HepG2 (cell line): Measurements from ENCODE around the gene ASXL3. TPM values are rescaled to one million over a fixed set of nuclear protein-coding genes. Genes with fewer than 3 reads are reported as not detected.

Experiments
- ATAC-seq: fragments of 200-7000 bp; cut with Tn5 transposase; 3 replicates; pipeline ENCODE4 v1.9.1; 2020; ENCODE audit warnings: mild to moderate bottlenecking, moderate library complexity
- BruUV-seq: library from RNA; stranded (reverse); fragments of 400-500 nt; replicated peaks from 2 replicates; lab custom pipeline; 2021; lab: Mats Ljungman, UMichigan
- CTCF ChIA-PET: fragments of 300-600 bp; formaldehyde crosslinking; extraction: SDS; loops from one replicate; lab custom pipeline; 2021; ENCODE audit warnings: low total read pairs, inconsistent platforms, low intra/inter-chr PET ratio; lab: Yijun Ruan, JAX
- POLR2A ChIA-PET: fragments of 350-600 bp; sonication (Branson Sonifier 250); formaldehyde crosslinking; loops from one replicate; lab custom pipeline; 2020; ENCODE audit warnings: antibody characterized with exemption, inconsistent platforms; lab: Yijun Ruan, JAX
- DNase-seq: peaks from one replicate; pipeline ENCODE4 v3.0.0-alpha.2; 2015; ENCODE audit warnings: low spot score
- FAIRE-seq: peaks from 3 replicates; lab custom pipeline; 2011; peaks lifted over from hg19 to GRCh38; lab: Jason Lieb, UNC
- H2AFZ ChIP-seq: one replicate; pipeline ENCODE4 v1.6.1; 2011; ENCODE audit warnings: low read length, inconsistent platforms
- H3K27ac ChIP-seq: fragments of 300-600 bp; 3 replicates; pipeline ENCODE4 v1.8.0; 2011; ENCODE audit warnings: mixed run types, mild to moderate bottlenecking, mixed read lengths, low read length, inconsistent platforms; ENCODE audit not compliant: insufficient read depth; ENCODE audit errors: extremely low read length
- H3K27me3 ChIP-seq, 2 experiments: fragments of 200-600 bp in 1 of 2; 2 replicates in 1 of 2; 3 replicates in 1 of 2; pipeline versions ENCODE4 v1.6.0 to v1.8.0; 2011; ENCODE audit warnings: low read length in 2 of 2, mild to moderate bottlenecking in 2 of 2, moderate library complexity in 2 of 2, inconsistent platforms in 1 of 2; ENCODE audit not compliant: insufficient read depth in 2 of 2, control insufficient read depth in 1 of 2
- H3K36me3 ChIP-seq, 2 experiments: fragments of 200-600 bp in 1 of 2; replicated peaks in 1 of 2; 2 replicates in 1 of 2; 3 replicates in 1 of 2; pipeline versions ENCODE4 v1.5.1 to v1.8.0; 2011; ENCODE audit warnings: low read length in 2 of 2, inconsistent platforms in 1 of 2; ENCODE audit not compliant: insufficient read depth in 2 of 2, control insufficient read depth in 1 of 2
- H3K4me1 ChIP-seq: 2 replicates; pipeline ENCODE4 v1.5.1; 2012; ENCODE audit warnings: low read length, inconsistent platforms; ENCODE audit not compliant: insufficient read depth
- H3K4me2 ChIP-seq: 2 replicates; pipeline ENCODE4 v1.6.0; 2011; ENCODE audit warnings: low read depth, low read length, inconsistent platforms
- H3K4me3 ChIP-seq, 3 experiments: fragments of 200-600 bp in 1 of 3; sonication (generic), shearing (Covaris generic) in 1 of 3; replicated peaks in 1 of 3; 2 replicates each; pipeline ENCODE4 v1.5.1; 2011 to 2016; ENCODE audit warnings: low read length in 3 of 3, inconsistent platforms in 2 of 3, low read depth in 2 of 3, mild to moderate bottlenecking in 2 of 3, control low read depth in 1 of 3, mixed read lengths in 1 of 3; ENCODE audit not compliant: insufficient read depth in 1 of 3
- H3K79me2 ChIP-seq: one replicate; pipeline ENCODE4 v1.6.1; 2011; ENCODE audit warnings: low read length, inconsistent platforms; ENCODE audit not compliant: insufficient read depth
- H3K9ac ChIP-seq: 2 replicates; pipeline ENCODE4 v1.6.0; 2011; ENCODE audit warnings: mild to moderate bottlenecking, low read depth, low read length, inconsistent platforms; ENCODE audit not compliant: insufficient read depth
- H3K9me3 ChIP-seq: 2 replicates; pipeline ENCODE4 v1.5.1; 2012; ENCODE audit warnings: mild to moderate bottlenecking, low read length
- H4K20me1 ChIP-seq: 2 replicates; pipeline ENCODE4 v1.6.0; 2011; ENCODE audit warnings: inconsistent platforms, mild to moderate bottlenecking, low read length, moderate library complexity; ENCODE audit not compliant: insufficient read depth
- AGO2 ChIP-seq: fragments of 200-400 bp; formaldehyde crosslinking; optimal IDR thresholded peaks from 2 replicates; pipeline ENCODE3; 2017; ENCODE audit warnings: mild to moderate bottlenecking, low read depth, low read length, moderate library complexity
- ATRX ChIP-seq: sonication (generic); formaldehyde crosslinking; IDR thresholded peaks from 2 replicates; pipeline ENCODE4 v1.4.0; 2020; ENCODE audit warnings: missing genetic modification reagents, borderline replicate concordance
- BHLHE40 ChIP-seq: IDR thresholded peaks from 2 replicates; pipeline ENCODE4 v1.6.1; 2011; ENCODE audit warnings: low read length, improper control_type of control experiment
- GFI1 ChIP-seq: sonication (generic); formaldehyde crosslinking; IDR thresholded peaks from 2 replicates; pipeline ENCODE4 v1.5.0; 2020; ENCODE audit warnings: missing genetic modification reagents, mild to moderate bottlenecking, borderline replicate concordance
- GMEB1 ChIP-seq: sonication (generic); formaldehyde crosslinking; IDR thresholded peaks from 2 replicates; pipeline ENCODE4 v1.5.1; 2020; ENCODE audit warnings: missing genetic modification reagents, mild to moderate bottlenecking, borderline replicate concordance
- GZF1 ChIP-seq: sonication (generic); formaldehyde crosslinking; IDR thresholded peaks from 2 replicates; pipeline ENCODE4 v1.5.1; 2020; ENCODE audit warnings: mild to moderate bottlenecking, missing genetic modification reagents
- KDM4B ChIP-seq: sonication (generic); formaldehyde crosslinking; IDR thresholded peaks from 2 replicates; pipeline ENCODE4 v1.4.0; 2020; ENCODE audit warnings: missing genetic modification reagents
- LCORL ChIP-seq, 2 experiments: fragments of 450-650 bp in 1 of 2; sonication (generic) in 1 of 2; formaldehyde crosslinking in 1 of 2; IDR thresholded peaks; 2 replicates each; pipeline versions ENCODE4 v1.5.0 to v1.6.1; 2017 to 2020; ENCODE audit warnings: antibody characterized with exemption in 1 of 2, missing genetic modification reagents in 1 of 2
- PTBP1 ChIP-seq: fragments of 200-400 bp; formaldehyde crosslinking; IDR thresholded peaks from 2 replicates; pipeline ENCODE4 v1.6.1; 2018; ENCODE audit warnings: low read length, low read depth; ENCODE audit not compliant: poor library complexity, severe bottlenecking
- TOE1 ChIP-seq: sonication (generic); formaldehyde crosslinking; IDR thresholded peaks from 2 replicates; pipeline ENCODE4 v1.4.0; 2020; ENCODE audit warnings: mild to moderate bottlenecking, missing genetic modification reagents
- ZHX2 ChIP-seq, 2 experiments: sonication (generic) in 1 of 2; formaldehyde crosslinking in 1 of 2; IDR thresholded peaks; 2 replicates each; pipeline versions ENCODE4 v1.6.1 to v1.9.0; 2014 to 2022; ENCODE audit warnings: antibody characterized with exemption in 1 of 2, borderline replicate concordance in 1 of 2, inconsistent platforms in 1 of 2, low read depth in 1 of 2, missing genetic modification reagents in 1 of 2
- ZZZ3 ChIP-seq: sonication (generic); formaldehyde crosslinking; IDR thresholded peaks from 2 replicates; pipeline ENCODE4 v1.4.0; 2020; ENCODE audit warnings: missing genetic modification reagents, mild to moderate bottlenecking, borderline replicate concordance
- WGBS: methylation state at CpG from one replicate; pipeline ENCODE4 v1.1.6; 2017; ENCODE audit warnings: low lambda C conversion rate; 5-methylcytosine and 5-hydroxymethylcytosine counted together
- in situ Hi-C: cut with HindIII; loops from 2 replicates; pipeline ENCODE4 v1.10.0; 2017; ENCODE audit warnings: low pct_unique_long_range_greater_than_20kb; ENCODE audit not compliant: extremely low pct_ligation_motif_present
- intact Hi-C: fragments of 100-400 bp; cut with micrococcal nuclease; formaldehyde crosslinking; loops from one replicate; pipeline ENCODE4 v1.10.0; 2022; ENCODE audit not compliant: unreplicated experiment
- polyA plus RNA-seq, 8 experiments: library from polyadenylated mRNA; depleted of rRNA in 3 of 8; stranded (reverse) in 7 of 8; unstranded in 1 of 8; fragments of >200 nt; fragmentation: Illumina TruSeq in 4 of 8; extraction: Trizol in 4 of 8; gene quantifications; 2 replicates each; pipeline versions ENCODE4 v1.2.1 to v1.2.3, GENCODE V29; 2011 to 2016; ENCODE audit warnings: low read depth in 4 of 8, missing spikeins in 1 of 8, mixed read lengths in 1 of 8; ENCODE audit not compliant: insufficient read depth in 1 of 8
- total RNA-seq, 5 experiments: library from RNA; depleted of rRNA; stranded (reverse); fragments of >200 nt; fragmentation: Illumina TruSeq; extraction: Trizol; gene quantifications; 2 replicates each; pipeline ENCODE4 v1.2.3, GENCODE V29; 2016; ENCODE audit warnings: low read depth in 1 of 5
- TF ChIP-seq, protein P1 (sequence below): sonication (generic); formaldehyde crosslinking; IDR thresholded peaks from 2 replicates; pipeline ENCODE4 v1.9.0; 2021; ENCODE audit warnings: missing genetic modification reagents, mild to moderate bottlenecking, borderline replicate concordance

ASXL3 gene
- total and polyA plus RNA-seq, 2 of the 13 experiments (the other 11 are each of a cell fraction or from before 2014, with no cell fraction given) = not detected

DNA sequence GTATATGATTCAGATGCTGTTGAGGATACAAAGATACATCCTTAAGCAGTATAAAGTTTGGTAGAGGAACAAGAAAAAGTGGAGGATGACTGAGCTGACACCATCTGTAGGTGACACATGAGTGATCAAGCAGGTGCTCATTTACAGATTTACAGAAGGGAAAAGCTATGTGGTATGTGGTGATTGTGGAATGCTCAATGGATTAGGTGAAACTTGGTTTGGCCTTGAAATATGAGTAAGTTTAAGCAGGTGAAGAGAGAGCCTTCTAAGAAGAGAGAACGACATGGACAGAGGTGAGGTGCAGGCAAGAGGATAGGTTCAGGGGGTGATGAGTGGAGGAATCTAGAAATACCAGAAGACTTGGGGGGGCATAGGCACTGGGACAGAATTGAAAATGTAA lies 5.9 kb downstream of the ASXL3 start:
- in situ Hi-C loops (no loop called here), intact Hi-C loops (no loop called here)
- Histone ChIP-seq H2AFZ (no peak overlapping the region), H3K9me3 (no peaks in the 10 kb centered on the region), H4K20me1 (no peaks in the 10 kb centered on the region), H3K27me3 (peaks cover 3 to 11% of the 10 kb centered on the region in 2 experiments), H3K4me1 (peaks cover 5% of the 10 kb centered on the region), H3K27ac (no peak overlapping the region), H3K4me2 (no peak overlapping the region), H3K79me2 (no peaks in the 10 kb centered on the region), H3K36me3 (no peaks in the 10 kb centered on the region), H3K9ac (no peak overlapping the region), H3K4me3 (no peak overlapping the region)
- CTCF ChIA-PET = no interaction called here
- DNase-seq = no peak
- POLR2A ChIA-PET = no interaction called here
- WGBS = 0% methylated on average over 1 of the region's 1 CpG
- no peak for ATAC-seq
- no peak for FAIRE-seq
- no TSS peak for BruUV-seq
- TF ChIP-seq ATRX (CRISPR knock-in tag) (no peak), LCORL (IDR thresholded peaks at IDR 0.05) (no peak), LCORL (CRISPR knock-in tag; IDR thresholded peaks at IDR 0.05) (no peak), GZF1 (CRISPR knock-in tag) (no peak), ZHX2 (IDR thresholded peaks at IDR 0.05; ENCODE audit: low read depth) (no peak), ZHX2 (CRISPR knock-in tag; IDR thresholded peaks at IDR 0.05; ENCODE audit: borderline replicate concordance) (no peak), ZZZ3 (no peak), BHLHE40 (no peak), KDM4B (CRISPR knock-in tag) (no peak), GFI1 (no peak), GMEB1 (CRISPR knock-in tag) (no peak), PTBP1 (no peak), AGO2 (no peak), TOE1 (no peak)
- TF ChIP-seq, protein P1, sequence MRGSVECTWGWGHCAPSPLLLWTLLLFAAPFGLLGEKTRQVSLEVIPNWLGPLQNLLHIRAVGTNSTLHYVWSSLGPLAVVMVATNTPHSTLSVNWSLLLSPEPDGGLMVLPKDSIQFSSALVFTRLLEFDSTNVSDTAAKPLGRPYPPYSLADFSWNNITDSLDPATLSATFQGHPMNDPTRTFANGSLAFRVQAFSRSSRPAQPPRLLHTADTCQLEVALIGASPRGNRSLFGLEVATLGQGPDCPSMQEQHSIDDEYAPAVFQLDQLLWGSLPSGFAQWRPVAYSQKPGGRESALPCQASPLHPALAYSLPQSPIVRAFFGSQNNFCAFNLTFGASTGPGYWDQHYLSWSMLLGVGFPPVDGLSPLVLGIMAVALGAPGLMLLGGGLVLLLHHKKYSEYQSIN = no peak
